ENCODE data around the gene PNMA6F. TPM values are rescaled to one million over a fixed set of nuclear protein-coding genes. Genes with fewer than 3 reads are reported as not detected.

PNMA6F gene
- total RNA-seq, 5 donors from 2014 or later (not counting 1 experiment from before 2014, with no cell fraction given), result not detected

GRCh38 chrX:153317996-153318722 lies 3.4 kb downstream of the PNMA6F start:
- H3K27ac ChIP-seq (ENCODE audit: low read length), result no peak overlapping the region
- 84% methylated on average over 5 of the region's 20 CpGs for WGBS (ENCODE audit: insufficient coverage)
- H3K27me3 Mint-ChIP-seq, result peaks cover 2 to 10% of the 10 kb centered on the region in 2 donors

GRCh38 chrX:153317306-153317705 lies 4.3 kb downstream of the PNMA6F start:
- H3K27me3 ChIP-seq (replicated peaks in 1 of 2; ENCODE audit: control insufficient read depth in 2 of 2, extremely low read depth in 1 of 2, insufficient read depth in 2 of 2, low read length in 1 of 2), result peaks cover 0 to 10% of the 10 kb centered on the region in 2 experiments
- no peak overlapping the region for H3K27ac Mint-ChIP-seq
- ATAC-seq (replicated peaks in 1 of 4), result no peak
- H3K4me3 Mint-ChIP-seq, result no peak overlapping the region
- peaks cover 2 to 13% of the 10 kb centered on the region in 2 donors for H3K27me3 Mint-ChIP-seq
- ChIA-PET POLR2A (no interaction called here), CTCF (no interaction called here)
- WGBS (ENCODE audit: insufficient coverage), result 93% methylated on average over 2 of the region's 8 CpGs
- no peaks in the 10 kb centered on the region for H3K36me3 ChIP-seq (ENCODE audit: control insufficient read depth in 2 of 2, extremely low read depth in 1 of 2, insufficient read depth in 1 of 2, low read length in 1 of 2)
- no peaks in the 10 kb centered on the region for H3K9me3 ChIP-seq
- H3K4me1 Mint-ChIP-seq, result no peaks in the 10 kb centered on the region
- H3K36me3 Mint-ChIP-seq, result no peaks in the 10 kb centered on the region
- H3K9me3 Mint-ChIP-seq, result no peaks in the 10 kb centered on the region
- no peak overlapping the region for H3K4me3 ChIP-seq (ENCODE audit: control insufficient read depth in 1 of 2, extremely low read depth in 1 of 2, low read length in 1 of 2)
- no peak overlapping the region for H3K27ac ChIP-seq (ENCODE audit: low read length)
- no peaks in the 10 kb centered on the region for H3K4me1 ChIP-seq (ENCODE audit: control insufficient read depth in 1 of 2, extremely low read depth in 1 of 2, insufficient read depth in 2 of 2, low read length in 2 of 2)
- no peak for DNase-seq

More at GRCh38 chrX:153317996-153318722, 3.4 kb downstream of the PNMA6F start:
- DNase-seq, result no peak
- Mint-ChIP-seq H3K36me3 (no peaks in the 10 kb centered on the region), H3K9me3 (no peaks in the 10 kb centered on the region), H3K4me1 (no peaks in the 10 kb centered on the region), H3K27ac (no peak overlapping the region), H3K4me3 (no peak overlapping the region)
- POLR2A ChIA-PET, result no interaction called here
- ATAC-seq (replicated peaks in 1 of 4), result no peak
- peaks cover 0 to 10% of the 10 kb centered on the region in 2 experiments for H3K27me3 ChIP-seq (replicated peaks in 1 of 2; ENCODE audit: control insufficient read depth in 2 of 2, extremely low read depth in 1 of 2, insufficient read depth in 2 of 2, low read length in 1 of 2)
- H3K36me3 ChIP-seq (ENCODE audit: control insufficient read depth in 2 of 2, extremely low read depth in 1 of 2, insufficient read depth in 1 of 2, low read length in 1 of 2), result no peaks in the 10 kb centered on the region
- no peaks in the 10 kb centered on the region for H3K4me1 ChIP-seq (ENCODE audit: control insufficient read depth in 1 of 2, extremely low read depth in 1 of 2, insufficient read depth in 2 of 2, low read length in 2 of 2)
- no peak overlapping the region for H3K4me3 ChIP-seq (ENCODE audit: control insufficient read depth in 1 of 2, extremely low read depth in 1 of 2, low read length in 1 of 2)
- no peaks in the 10 kb centered on the region for H3K9me3 ChIP-seq
- CTCF ChIA-PET, result no interaction called here

DNA sequence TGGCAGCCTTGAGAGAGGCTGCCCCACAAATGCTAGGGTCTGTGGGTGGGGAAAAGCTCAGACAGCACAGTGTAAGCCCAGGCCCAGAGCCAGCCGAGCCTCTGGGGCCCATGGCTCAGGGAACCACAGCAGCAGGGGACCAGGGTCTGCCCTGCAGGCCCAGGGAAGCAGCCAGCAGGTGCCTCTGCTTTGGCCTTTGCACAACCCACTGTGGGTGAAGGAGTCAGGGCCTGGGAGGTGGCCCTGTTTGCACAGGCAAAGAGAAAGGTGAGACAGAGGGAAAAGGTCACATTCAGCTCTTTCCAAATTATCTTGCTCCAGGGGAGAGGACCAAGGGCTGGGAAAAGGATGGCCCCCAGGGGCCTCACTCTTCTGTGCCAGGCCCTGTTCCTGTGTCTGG lies 8.7 kb downstream of the PNMA6F start:
- Histone ChIP-seq H3K36me3 (ENCODE audit: control insufficient read depth in 2 of 2, extremely low read depth in 1 of 2, insufficient read depth in 1 of 2, low read length in 1 of 2) (no peaks in the 10 kb centered on the region), H3K9me3 (no peaks in the 10 kb centered on the region), H3K4me1 (ENCODE audit: control insufficient read depth in 1 of 2, extremely low read depth in 1 of 2, insufficient read depth in 2 of 2, low read length in 2 of 2) (no peaks in the 10 kb centered on the region), H3K27me3 (replicated peaks in 1 of 2; ENCODE audit: control insufficient read depth in 2 of 2, extremely low read depth in 1 of 2, insufficient read depth in 2 of 2, low read length in 1 of 2) (no peaks in the 10 kb centered on the region), H3K27ac (ENCODE audit: low read length) (no peak overlapping the region), H3K4me3 (ENCODE audit: control insufficient read depth in 1 of 2, extremely low read depth in 1 of 2, low read length in 1 of 2) (no peak overlapping the region)
- Mint-ChIP-seq H3K27ac (no peak overlapping the region), H3K4me3 (no peak overlapping the region), H3K36me3 (no peaks in the 10 kb centered on the region), H3K9me3 (no peaks in the 10 kb centered on the region), H3K4me1 (no peaks in the 10 kb centered on the region), H3K27me3 (peaks cover 0 to 18% of the 10 kb centered on the region in 2 donors)
- no peak for DNase-seq
- ChIA-PET CTCF (no interaction called here), POLR2A (no interaction called here)
- no peak for ATAC-seq (replicated peaks in 1 of 4)
- 60% methylated on average over 1 of the region's 1 CpG for WGBS (ENCODE audit: insufficient coverage)

DNA sequence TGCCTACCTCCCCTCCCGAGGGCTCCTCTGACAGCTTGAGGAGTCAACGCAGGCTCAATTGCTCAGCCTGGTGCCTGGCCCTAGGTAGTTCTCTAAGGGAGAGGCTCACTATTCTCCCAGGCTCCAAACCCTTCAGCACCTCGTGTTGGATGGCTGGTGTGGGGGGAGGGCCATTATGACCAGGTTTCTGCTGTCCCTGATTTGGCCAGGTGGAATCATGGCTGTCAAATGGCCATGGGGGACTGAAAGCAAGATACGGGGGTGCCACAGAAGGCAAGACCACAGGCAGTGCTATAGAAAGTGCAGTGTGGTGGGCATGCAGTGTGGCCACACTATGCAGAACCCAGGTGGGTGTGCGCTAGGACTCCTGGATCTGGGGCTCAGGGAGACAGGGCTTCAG lies 9.5 kb downstream of the PNMA6F start:
- H3K36me3 ChIP-seq (ENCODE audit: control insufficient read depth in 2 of 2, extremely low read depth in 1 of 2, insufficient read depth in 1 of 2, low read length in 1 of 2), result no peaks in the 10 kb centered on the region
- H3K36me3 Mint-ChIP-seq, result no peaks in the 10 kb centered on the region
- no peak for DNase-seq
- no peaks in the 10 kb centered on the region for H3K9me3 ChIP-seq
- WGBS (ENCODE audit: insufficient coverage), result 70% methylated on average over 2 of the region's 5 CpGs
- H3K4me1 ChIP-seq (ENCODE audit: control insufficient read depth in 1 of 2, extremely low read depth in 1 of 2, insufficient read depth in 2 of 2, low read length in 2 of 2), result no peaks in the 10 kb centered on the region
- H3K27me3 ChIP-seq (replicated peaks in 1 of 2; ENCODE audit: control insufficient read depth in 2 of 2, extremely low read depth in 1 of 2, insufficient read depth in 2 of 2, low read length in 1 of 2), result no peaks in the 10 kb centered on the region
- H3K27me3 Mint-ChIP-seq, result peaks cover 0 to 22% of the 10 kb centered on the region in 2 donors
- no peak overlapping the region for H3K27ac Mint-ChIP-seq
- no peaks in the 10 kb centered on the region for H3K9me3 Mint-ChIP-seq
- H3K4me3 Mint-ChIP-seq, result no peak overlapping the region
- H3K4me3 ChIP-seq (ENCODE audit: control insufficient read depth in 1 of 2, extremely low read depth in 1 of 2, low read length in 1 of 2), result no peak overlapping the region
- no peak for ATAC-seq (replicated peaks in 1 of 4)
- CTCF ChIA-PET, result no interaction called here
- POLR2A ChIA-PET, result no interaction called here
- no peak overlapping the region for H3K27ac ChIP-seq (ENCODE audit: low read length)
- H3K4me1 Mint-ChIP-seq, result no peaks in the 10 kb centered on the region

- Histone ChIP-seq H3K4me3 (ENCODE audit: control insufficient read depth in 1 of 2, extremely low read depth in 1 of 2, low read length in 1 of 2) (no peak overlapping the region), H3K36me3 (ENCODE audit: control insufficient read depth in 2 of 2, extremely low read depth in 1 of 2, insufficient read depth in 1 of 2, low read length in 1 of 2) (no peaks in the 10 kb centered on the region), H3K27ac (ENCODE audit: low read length) (no peak overlapping the region), H3K9me3 (no peaks in the 10 kb centered on the region), H3K27me3 (replicated peaks in 1 of 2; ENCODE audit: control insufficient read depth in 2 of 2, extremely low read depth in 1 of 2, insufficient read depth in 2 of 2, low read length in 1 of 2) (no peaks in the 10 kb centered on the region), H3K4me1 (ENCODE audit: control insufficient read depth in 1 of 2, extremely low read depth in 1 of 2, insufficient read depth in 2 of 2, low read length in 2 of 2) (no peaks in the 10 kb centered on the region)
- no peak overlapping the region for H3K27ac Mint-ChIP-seq
- peaks cover 2 to 26% of the 10 kb centered on the region in 2 donors for H3K27me3 Mint-ChIP-seq
- ChIA-PET CTCF (no interaction called here), POLR2A (no interaction called here)
- no peaks in the 10 kb centered on the region for H3K36me3 Mint-ChIP-seq
- H3K4me1 Mint-ChIP-seq, result no peaks in the 10 kb centered on the region
- no peak overlapping the region for H3K4me3 Mint-ChIP-seq
- WGBS (ENCODE audit: insufficient coverage), result 90% methylated on average over 8 of the region's 9 CpGs
- ATAC-seq (replicated peaks in 1 of 4) (no peak), DNase-seq (no peak)
- H3K9me3 Mint-ChIP-seq, result no peaks in the 10 kb centered on the region
Observed at GRCh38 chrX:153310901-153311300, 10.7 kb downstream of the PNMA6F start.

- H3K4me1 Mint-ChIP-seq, result peaks cover 0 to 6% (median 0%) of the 10 kb centered on the region in 3 donors
Observed at GRCh38 chrX:153307276-153308178, 14.0 kb downstream of the PNMA6F start.

More at GRCh38 chrX:153307276-153308178, 14.0 kb downstream of the PNMA6F start:
- CTCF ChIA-PET, result no interaction called here
- no peak for DNase-seq
- peaks cover 14 to 42% of the 10 kb centered on the region in 2 donors for H3K27me3 Mint-ChIP-seq
- Histone ChIP-seq H3K4me3 (ENCODE audit: control insufficient read depth in 1 of 2, extremely low read depth in 1 of 2, low read length in 1 of 2) (no peak overlapping the region), H3K4me1 (ENCODE audit: control insufficient read depth in 1 of 2, extremely low read depth in 1 of 2, insufficient read depth in 2 of 2, low read length in 2 of 2) (no peaks in the 10 kb centered on the region), H3K27me3 (replicated peaks in 1 of 2; ENCODE audit: control insufficient read depth in 2 of 2, extremely low read depth in 1 of 2, insufficient read depth in 2 of 2, low read length in 1 of 2) (peaks cover 3 to 4% of the 10 kb centered on the region in 2 experiments), H3K9me3 (no peaks in the 10 kb centered on the region), H3K36me3 (ENCODE audit: control insufficient read depth in 2 of 2, extremely low read depth in 1 of 2, insufficient read depth in 1 of 2, low read length in 1 of 2) (no peaks in the 10 kb centered on the region), H3K27ac (ENCODE audit: low read length) (no peak overlapping the region)
- WGBS (ENCODE audit: insufficient coverage), result 79% methylated on average over 4 of the region's 12 CpGs
- no peak for ATAC-seq (replicated peaks in 1 of 4)
- H3K9me3 Mint-ChIP-seq, result no peaks in the 10 kb centered on the region
- no peaks in the 10 kb centered on the region for H3K36me3 Mint-ChIP-seq
- no peak overlapping the region for H3K27ac Mint-ChIP-seq
- no peak overlapping the region for H3K4me3 Mint-ChIP-seq
- POLR2A ChIA-PET, result no interaction called here
